OCI-LY3 (cell line): ENCODE results near the gene TOR4A.

Experiments used
- H2AFZ ChIP-seq: fragments of 200-600, 300-600 bp; shearing (Covaris generic); 2 replicates; pipeline ENCODE4 v1.6.0; 2014; ENCODE audit warnings: antibody characterized with exemption, low read depth, low read length
- H3K27ac ChIP-seq: fragments of 200-600, 300-600 bp; sonication (generic); 2 replicates; pipeline ENCODE4 v1.5.1; 2014; ENCODE audit warnings: mild to moderate bottlenecking, low read length, moderate library complexity, mixed read lengths
- H3K27me3 ChIP-seq: fragments of 200-600, 300-600 bp; sonication (generic); 2 replicates; pipeline ENCODE4 v1.6.1; 2014; ENCODE audit warnings: low read depth, low read length, mixed read lengths
- H3K36me3 ChIP-seq: fragments of 200-600, 300-600 bp; sonication (generic); replicated peaks from 2 replicates; pipeline ENCODE3; 2014; ENCODE audit warnings: low read depth, low read length, mixed read lengths
- H3K4me1 ChIP-seq: fragments of 300-600, 200-600 bp; sonication (generic); 2 replicates; pipeline ENCODE4 v1.6.1; 2014; ENCODE audit warnings: low read length, mixed read lengths
- H3K4me2 ChIP-seq: fragments of 200-600, 300-600 bp; sonication (generic); 2 replicates; pipeline ENCODE4 v1.6.1; 2014; ENCODE audit warnings: low read length, mixed read lengths
- H3K4me3 ChIP-seq: fragments of 300-600, 200-600 bp; sonication (generic); 2 replicates; pipeline ENCODE4 v1.5.1; 2014; ENCODE audit warnings: antibody characterized with exemption, mild to moderate bottlenecking, low read length, moderate library complexity
- H3K79me2 ChIP-seq: fragments of 300-600, 200-600 bp; shearing (Covaris generic); 2 replicates; pipeline ENCODE4 v1.6.1; 2014; ENCODE audit warnings: mild to moderate bottlenecking, low read length, mixed read lengths
- H3K9ac ChIP-seq: fragments of 300-600, 200-600 bp; shearing (Covaris generic); 2 replicates; pipeline ENCODE4 v1.6.0; 2014; ENCODE audit warnings: mild to moderate bottlenecking, low read length, moderate library complexity
- H3K9me3 ChIP-seq: fragments of 200-600, 300-600 bp; shearing (Covaris generic); 2 replicates; pipeline ENCODE4 v1.6.1; 2014; ENCODE audit warnings: low read length, mixed read lengths; ENCODE audit not compliant: insufficient read depth
- H4K20me1 ChIP-seq: fragments of 200-600, 300-600 bp; sonication (generic); 2 replicates; pipeline ENCODE4 v1.6.1; 2016; ENCODE audit warnings: low read length, mixed read lengths; ENCODE audit not compliant: insufficient read depth
- EZH2phosphoT487 ChIP-seq: fragments of 200-600 bp; shearing (Covaris generic); IDR thresholded peaks from 2 replicates; pipeline ENCODE4 v1.6.1; 2018; ENCODE audit warnings: antibody characterized with exemption, mixed run types, low read depth
- TF ChIP-seq, protein P1 (sequence below): fragments of 200-600, 300-600 bp; sonication (generic); IDR thresholded peaks from 2 replicates; pipeline ENCODE4 v1.5.1; 2014; ENCODE audit warnings: antibody characterized with exemption, low read length, low read depth

The TOR4A gene

GRCh38 chr9:137240318-137240840, 37.1 kb upstream of the TOR4A start:
- Histone ChIP-seq H4K20me1 (peaks cover 26% of the 10 kb centered on the region), H3K36me3 (peaks cover 20% of the 10 kb centered on the region), H3K9ac (peak overlapping the region; percentile 87), H3K4me1 (peaks cover 36% of the 10 kb centered on the region), H3K79me2 (peaks cover 47% of the 10 kb centered on the region), H3K27me3 (no peaks in the 10 kb centered on the region), H3K4me2 (peak overlapping the region; percentile 78), H3K9me3 (no peaks in the 10 kb centered on the region), H3K27ac (peak overlapping the region; percentile 88), H2AFZ (no peak overlapping the region; the same call in 1 of the 2 replicates), H3K4me3 (peak overlapping the region; percentile 85)
- TF ChIP-seq, protein P1, sequence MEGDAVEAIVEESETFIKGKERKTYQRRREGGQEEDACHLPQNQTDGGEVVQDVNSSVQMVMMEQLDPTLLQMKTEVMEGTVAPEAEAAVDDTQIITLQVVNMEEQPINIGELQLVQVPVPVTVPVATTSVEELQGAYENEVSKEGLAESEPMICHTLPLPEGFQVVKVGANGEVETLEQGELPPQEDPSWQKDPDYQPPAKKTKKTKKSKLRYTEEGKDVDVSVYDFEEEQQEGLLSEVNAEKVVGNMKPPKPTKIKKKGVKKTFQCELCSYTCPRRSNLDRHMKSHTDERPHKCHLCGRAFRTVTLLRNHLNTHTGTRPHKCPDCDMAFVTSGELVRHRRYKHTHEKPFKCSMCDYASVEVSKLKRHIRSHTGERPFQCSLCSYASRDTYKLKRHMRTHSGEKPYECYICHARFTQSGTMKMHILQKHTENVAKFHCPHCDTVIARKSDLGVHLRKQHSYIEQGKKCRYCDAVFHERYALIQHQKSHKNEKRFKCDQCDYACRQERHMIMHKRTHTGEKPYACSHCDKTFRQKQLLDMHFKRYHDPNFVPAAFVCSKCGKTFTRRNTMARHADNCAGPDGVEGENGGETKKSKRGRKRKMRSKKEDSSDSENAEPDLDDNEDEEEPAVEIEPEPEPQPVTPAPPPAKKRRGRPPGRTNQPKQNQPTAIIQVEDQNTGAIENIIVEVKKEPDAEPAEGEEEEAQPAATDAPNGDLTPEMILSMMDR: no peak
- TF ChIP-seq EZH2phosphoT487: no peak

- peak within 1 kb of the TSS; percentile 88 for H3K27ac ChIP-seq
- TF ChIP-seq EZH2phosphoT487: no peak
- TF ChIP-seq, protein P1: no peak
- H3K9me3 ChIP-seq: no peaks in the 10 kb centered on the region
- peaks cover 26% of the 10 kb centered on the region for H4K20me1 ChIP-seq
- peaks cover 20% of the 10 kb centered on the region for H3K36me3 ChIP-seq
- H3K9ac ChIP-seq: peak within 1 kb of the TSS; percentile 91
- peak within 1 kb of the TSS; percentile 95 for H3K4me2 ChIP-seq
- H3K4me3 ChIP-seq: peak within 1 kb of the TSS; percentile 97
- no peaks in the 10 kb centered on the region for H3K27me3 ChIP-seq
- peaks cover 47% of the 10 kb centered on the region for H3K79me2 ChIP-seq
- H2AFZ ChIP-seq: no peak within 1 kb of the TSS; the same call in 1 of the 2 replicates
- peaks cover 30% of the 10 kb centered on the region for H3K4me1 ChIP-seq
Observed at GRCh38 chr9:137240841-137241489, 36.6 kb upstream of the TOR4A start, which contains the start of gene TUBB4B. TUBB4B (plus strand) TSS chr9:137241287; CDS start chr9:137241361, 74 bp downstream.

DNA sequence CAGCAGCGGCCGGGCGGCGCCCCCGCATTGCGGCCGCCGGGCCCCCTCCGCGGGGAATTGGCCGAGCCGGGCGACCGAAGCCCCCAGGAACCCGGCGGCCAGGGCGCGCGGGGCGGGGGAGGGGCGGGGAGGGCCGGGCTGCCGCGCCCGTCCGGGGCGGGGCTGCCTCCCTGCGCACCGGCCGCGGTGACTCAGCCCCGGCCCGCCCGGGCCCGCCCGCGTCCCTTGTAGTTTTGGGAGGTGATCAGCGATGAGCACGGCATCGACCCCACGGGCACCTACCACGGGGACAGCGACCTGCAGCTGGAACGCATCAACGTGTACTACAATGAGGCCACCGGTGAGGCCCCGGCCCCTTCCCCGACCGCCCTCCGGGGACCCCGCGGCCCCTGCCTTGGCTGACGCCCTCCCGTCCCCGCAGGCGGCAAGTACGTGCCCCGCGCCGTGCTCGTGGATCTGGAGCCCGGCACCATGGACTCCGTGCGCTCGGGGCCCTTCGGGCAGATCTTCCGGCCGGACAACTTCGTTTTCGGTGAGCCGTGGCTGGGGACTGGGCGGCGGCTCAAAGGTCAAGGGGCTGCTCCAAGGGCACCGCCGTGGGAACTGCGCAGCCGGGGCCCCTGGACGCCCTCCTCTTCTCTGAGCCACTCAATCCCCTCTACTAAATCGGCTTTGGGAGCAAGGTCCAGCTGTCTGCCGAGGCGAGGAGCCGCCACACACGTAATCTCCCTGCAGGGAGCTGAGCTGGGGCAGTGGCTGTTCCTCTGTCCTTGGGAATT, 35.8 kb upstream of the TOR4A start:
- Histone ChIP-seq H3K79me2 (peaks cover 47% of the 10 kb centered on the region), H3K36me3 (peaks cover 20% of the 10 kb centered on the region), H4K20me1 (peaks cover 26% of the 10 kb centered on the region), H3K4me1 (peaks cover 24% of the 10 kb centered on the region), H3K27me3 (no peaks in the 10 kb centered on the region), H3K9ac (peak overlapping the region; percentile 91), H3K4me3 (peak overlapping the region; percentile 97), H3K27ac (peak overlapping the region; percentile 63), H2AFZ (no peak overlapping the region), H3K9me3 (no peaks in the 10 kb centered on the region), H3K4me2 (peak overlapping the region; percentile 95)
- TF ChIP-seq EZH2phosphoT487: no peak
- TF ChIP-seq, protein P1: no peak
